Activated CD4-positive, CD25-positive, alpha-beta regulatory T cell treated with anti-CD3 and anti-CD28 coated beads, Interleukin-2, amount 50 U/mL, for 24 hours (primary cell): ENCODE measurements around the gene TMOD2.

ENCODE experiments used
- ATAC-seq, 2 donors: fragments of 150-1000 bp; cut with Tn5 transposase; one replicate each; pipeline ENCODE4 v1.10.0; 2021; ENCODE audit warnings: mild to moderate bottlenecking in 1 of 2, moderate library complexity in 1 of 2

The TMOD2 gene

GRCh38 chr15:51750792-51751696, at the start of gene TMOD2:
TSS of gene TMOD2 (plus strand) at chr15:51751597. CDS start at chr15:51766442, 14,845 bp downstream.
- ATAC-seq = peak; percentile 84 to 93

GRCh38 chr15:51702710-51703109, 48.7 kb upstream of the TMOD2 start:
- ATAC-seq = no peak

GRCh38 chr15:51706291-51706690, 45.1 kb upstream of the TMOD2 start:
- no peak for ATAC-seq

- no peak for ATAC-seq
Observed at GRCh38 chr15:51706926-51707608, 44.3 kb upstream of the TMOD2 start.

- no peak for ATAC-seq
Observed at GRCh38 chr15:51708013-51708412, 43.4 kb upstream of the TMOD2 start.

- ATAC-seq = no peak
Observed at GRCh38 chr15:51709031-51709430, 42.4 kb upstream of the TMOD2 start.

GRCh38 chr15:51714162-51714561, 37.2 kb upstream of the TMOD2 start:
- ATAC-seq = no peak

GRCh38 chr15:51714911-51715310, 36.5 kb upstream of the TMOD2 start:
- ATAC-seq = no peak

GRCh38 chr15:51718219-51718618, 33.2 kb upstream of the TMOD2 start:
- ATAC-seq = no peak

- no peak for ATAC-seq
Observed at GRCh38 chr15:51718746-51719145, 32.7 kb upstream of the TMOD2 start.

- no peak for ATAC-seq
Observed at GRCh38 chr15:51720201-51720995, 31.0 kb upstream of the TMOD2 start.

- ATAC-seq = peak; percentile 44 to 59
Observed at GRCh38 chr15:51721199-51721960, 30.0 kb upstream of the TMOD2 start.

GRCh38 chr15:51724199-51724598, 27.2 kb upstream of the TMOD2 start:
- ATAC-seq = no peak

GRCh38 chr15:51724673-51725072, 26.7 kb upstream of the TMOD2 start:
- ATAC-seq = no peak

GRCh38 chr15:51726302-51727073, 24.9 kb upstream of the TMOD2 start:
- ATAC-seq = peak; percentile 96

- ATAC-seq = peak; percentile 47 to 62
Observed at GRCh38 chr15:51727141-51727897, 24.1 kb upstream of the TMOD2 start.

GRCh38 chr15:51731549-51732267, 19.7 kb upstream of the TMOD2 start:
- ATAC-seq = peak; percentile 37 to 40

- no peak for ATAC-seq
Observed at GRCh38 chr15:51732646-51733045, 18.8 kb upstream of the TMOD2 start.

- ATAC-seq = peak; percentile 23 to 29
Observed at GRCh38 chr15:51735228-51736010, 16.0 kb upstream of the TMOD2 start.
